H9 (cell line): Measurements from ENCODE around the gene TMUB2. TPM values are rescaled to one million over a fixed set of nuclear protein-coding genes. Genes with fewer than 3 reads are reported as not detected.

Experiments used
- DNase-seq: peaks from one replicate; pipeline ENCODE4 v3.0.0-alpha.2; 2017
- H2AFZ ChIP-seq: one replicate; pipeline ENCODE4 v1.6.1; 2013; ENCODE audit warnings: mild to moderate bottlenecking, low read length, control low read depth, moderate library complexity
- H2AK5ac ChIP-seq: 2 replicates; pipeline ENCODE4 v1.6.1; 2013; ENCODE audit warnings: low read length, control low read depth, mixed read lengths; ENCODE audit not compliant: insufficient read length
- H2BK120ac ChIP-seq: one replicate; pipeline ENCODE4 v1.6.1; 2013; ENCODE audit warnings: low read depth, mild to moderate bottlenecking, low read length, control low read depth, inconsistent platforms; ENCODE audit not compliant: poor library complexity, severe bottlenecking
- H2BK12ac ChIP-seq: 2 replicates; pipeline ENCODE4 v1.6.1; 2013; ENCODE audit warnings: low read length, control low read depth, mixed read lengths, low read depth; ENCODE audit not compliant: insufficient read length
- H2BK15ac ChIP-seq: 2 replicates; pipeline ENCODE4 v1.6.1; 2013; ENCODE audit warnings: low read depth, low read length, control low read depth
- H2BK20ac ChIP-seq: one replicate; pipeline ENCODE4 v1.6.1; 2013; ENCODE audit warnings: low read depth, mild to moderate bottlenecking, low read length, control low read depth, inconsistent platforms; ENCODE audit not compliant: poor library complexity, severe bottlenecking
- H2BK5ac ChIP-seq: 2 replicates; pipeline ENCODE4 v1.6.1; 2013; ENCODE audit warnings: low read length, control low read depth, mixed read lengths; ENCODE audit not compliant: insufficient read length
- H3K14ac ChIP-seq: 2 replicates; pipeline ENCODE4 v1.6.1; 2013; ENCODE audit warnings: low read length, control low read depth; ENCODE audit not compliant: insufficient read depth
- H3K18ac ChIP-seq: 2 replicates; pipeline ENCODE4 v1.6.1; 2013; ENCODE audit warnings: low read depth, mild to moderate bottlenecking, mixed read lengths, low read length, control low read depth; ENCODE audit not compliant: insufficient read length
- H3K23ac ChIP-seq: 2 replicates; pipeline ENCODE4 v1.6.1; 2013; ENCODE audit warnings: low read length, control low read depth, mixed read lengths, low read depth; ENCODE audit not compliant: insufficient read length
- H3K23me2 ChIP-seq: 2 replicates; pipeline ENCODE4 v1.6.1; 2013; ENCODE audit warnings: low read depth, mild to moderate bottlenecking, mixed read lengths, low read length, control low read depth; ENCODE audit not compliant: insufficient read length, poor library complexity, severe bottlenecking
- H3K27ac ChIP-seq: 2 replicates; pipeline ENCODE4 v1.5.1; 2013; ENCODE audit warnings: low read length, control low read depth, mixed read lengths, low read depth; ENCODE audit not compliant: insufficient read length
- H3K27me3 ChIP-seq: 2 replicates; pipeline ENCODE4 v1.6.1; 2013; ENCODE audit warnings: low read length, control low read depth, inconsistent platforms; ENCODE audit not compliant: insufficient read depth
- H3K4ac ChIP-seq: 2 replicates; pipeline ENCODE4 v1.6.1; 2013; ENCODE audit warnings: low read depth, mild to moderate bottlenecking, control low read depth, inconsistent platforms, low read length, moderate library complexity
- H3K4me1 ChIP-seq: 2 replicates; pipeline ENCODE4 v1.6.1; 2013; ENCODE audit warnings: low read length, control low read depth, inconsistent platforms; ENCODE audit not compliant: insufficient read depth
- H3K4me2 ChIP-seq: 2 replicates; pipeline ENCODE4 v1.6.1; 2013; ENCODE audit warnings: low read length, control low read depth, mixed read lengths; ENCODE audit not compliant: insufficient read length, insufficient read depth
- H3K56ac ChIP-seq: 2 replicates; pipeline ENCODE4 v1.6.1; 2013; ENCODE audit warnings: low read depth, mild to moderate bottlenecking, mixed read lengths, low read length, control low read depth; ENCODE audit not compliant: insufficient read length
- H3K79me1 ChIP-seq: 2 replicates; pipeline ENCODE4 v1.6.1; 2013; ENCODE audit warnings: low read depth, mild to moderate bottlenecking, moderate library complexity, low read length, control low read depth, inconsistent platforms; ENCODE audit not compliant: insufficient read depth, poor library complexity, severe bottlenecking
- H3K79me2 ChIP-seq: 2 replicates; pipeline ENCODE4 v1.6.1; 2013; ENCODE audit warnings: low read length, control low read depth, inconsistent platforms; ENCODE audit not compliant: insufficient read depth
- H3K9ac ChIP-seq: 2 replicates; pipeline ENCODE4 v1.6.1; 2013; ENCODE audit warnings: low read length, control low read depth, mixed read lengths; ENCODE audit not compliant: insufficient read length; ENCODE audit errors: extremely low read depth
- H3K9me3 ChIP-seq: one replicate; pipeline ENCODE4 v1.6.1; 2013; ENCODE audit warnings: low read depth, low read length, inconsistent platforms; ENCODE audit not compliant: control insufficient read depth
- H3T11ph ChIP-seq: one replicate; pipeline ENCODE4 v1.6.1; 2013; ENCODE audit warnings: mild to moderate bottlenecking, low read length, control low read depth, inconsistent platforms
- H4K20me1 ChIP-seq: one replicate; pipeline ENCODE4 v1.6.1; 2013; ENCODE audit not compliant: control insufficient read depth, insufficient read length, insufficient read depth
- H4K5ac ChIP-seq: 2 replicates; pipeline ENCODE4 v1.6.1; 2013; ENCODE audit warnings: low read depth, mild to moderate bottlenecking, mixed read lengths, low read length, control low read depth; ENCODE audit not compliant: insufficient read length
- H4K8ac ChIP-seq: replicated peaks from 2 replicates; pipeline ENCODE4 v1.6.1; 2013; ENCODE audit warnings: low read length, control low read depth, mixed read lengths, low read depth; ENCODE audit not compliant: insufficient read length
- H4K91ac ChIP-seq: 2 replicates; pipeline ENCODE4 v1.6.1; 2013; ENCODE audit warnings: low read depth, mild to moderate bottlenecking, moderate library complexity, mixed read lengths, low read length, control low read depth; ENCODE audit not compliant: insufficient read length
- H3K27ac Mint-ChIP-seq, 3 experiments: 2 replicates in 2 of 3; 3 replicates in 1 of 3; pipeline ENCODE4 v1.8.0; 2020 to 2021; ENCODE audit warnings: mixed read lengths in 3 of 3, mild to moderate bottlenecking in 1 of 3, moderate library complexity in 1 of 3
- H3K27me3 Mint-ChIP-seq: 2 replicates; pipeline ENCODE4 v1.8.0; 2021; ENCODE audit warnings: low read depth, mild to moderate bottlenecking, moderate library complexity, mixed read lengths
- H3K36me3 Mint-ChIP-seq, 3 experiments: 2 replicates in 2 of 3; 3 replicates in 1 of 3; pipeline ENCODE4 v1.8.0; 2020 to 2021; ENCODE audit warnings: low read depth in 3 of 3, mixed read lengths in 3 of 3; ENCODE audit not compliant: insufficient read depth in 1 of 3
- H3K4me1 Mint-ChIP-seq, 2 experiments: 2 replicates each; pipeline ENCODE4 v1.8.0; 2020; ENCODE audit warnings: mixed read lengths in 2 of 2
- H3K4me3 Mint-ChIP-seq, 2 experiments: 2 replicates in 1 of 2; 3 replicates in 1 of 2; pipeline ENCODE4 v1.8.0; 2020 to 2021; ENCODE audit warnings: mild to moderate bottlenecking in 2 of 2, mixed read lengths in 2 of 2, moderate library complexity in 1 of 2
- H3K9me3 Mint-ChIP-seq, 2 experiments: 2 replicates in 1 of 2; 3 replicates in 1 of 2; pipeline ENCODE4 v1.8.0; 2020; ENCODE audit warnings: mild to moderate bottlenecking in 2 of 2, mixed read lengths in 2 of 2, moderate library complexity in 1 of 2
- CTCF ChIP-seq: fragments of 200-600 bp; sonication (generic); conservative IDR thresholded peaks from 3 replicates; pipeline ENCODE4 v1.8.0; 2021; ENCODE audit warnings: antibody characterized with exemption, mild to moderate bottlenecking
- WGBS: extraction: QIAGEN DNeasy Blood & Tissue Kit; methylation state at CpG from one replicate; pipeline ENCODE4 v1.1.7; 2013; ENCODE audit warnings: missing lambda C conversion rate, low lambda C conversion rate, mixed read lengths; ENCODE audit not compliant: insufficient read length; ENCODE audit errors: extremely low coverage; 5-methylcytosine and 5-hydroxymethylcytosine counted together
- total RNA-seq: library from RNA; stranded (reverse); gene quantifications from 2 replicates; pipeline ENCODE4 v1.2.1, GENCODE V29; 2021

Gene TMUB2
- total RNA-seq, 1 experiment from 2014 or later: 22.9 TPM

GRCh38 chr17:44216173-44216572, 29.4 kb downstream of the TMUB2 start:
- H4K8ac ChIP-seq: no peak overlapping the region
- no peak overlapping the region for H2BK12ac ChIP-seq
- no peak overlapping the region for H2BK20ac ChIP-seq
- TF ChIP-seq CTCF: no peak
- H4K20me1 ChIP-seq: no peaks in the 10 kb centered on the region
- H2BK15ac ChIP-seq: no peak overlapping the region
- peaks cover 13% of the 10 kb centered on the region for H3K23me2 ChIP-seq
- Mint-ChIP-seq H3K4me3 (0 out of 5 replicates have a peak overlapping the region, but pooled peaks of 1 of the 2 experiments have one; percentile 44), H3K36me3 (peaks cover 23 to 65% (median 61%) of the 10 kb centered on the region in 3 experiments; a peak in 6 of 7 replicates), H3K9me3 (no peaks in the 10 kb centered on the region; a peak in 1 of 5 replicates), H3K4me1 (peaks cover 9 to 22% of the 10 kb centered on the region in 2 experiments), H3K27me3 (no peaks in the 10 kb centered on the region), H3K27ac (no peak overlapping the region)
- H3K14ac ChIP-seq: no peak overlapping the region
- H3K4me1 ChIP-seq: 0 out of 2 replicates have a peak, but pooled peaks cover 4% of the 10 kb centered on the region
- no peak overlapping the region for H2BK120ac ChIP-seq
- H4K5ac ChIP-seq: no peak overlapping the region
- H3K4me2 ChIP-seq: no peak overlapping the region
- no peaks in the 10 kb centered on the region for H3K27me3 ChIP-seq
- H3K56ac ChIP-seq: no peak overlapping the region
- no peaks in the 10 kb centered on the region for H3K9me3 ChIP-seq
- H3K18ac ChIP-seq: no peak overlapping the region
- no peak overlapping the region for H2AFZ ChIP-seq
- no peak overlapping the region for H3K9ac ChIP-seq
- no peak overlapping the region for H3K23ac ChIP-seq
- peaks cover 6% of the 10 kb centered on the region; the same call in 1 of the 2 replicates for H3K79me2 ChIP-seq
- peaks cover 6% of the 10 kb centered on the region for H3K79me1 ChIP-seq
- WGBS: no CpG with 5 or more reads among the region's 5 CpGs
- H2BK5ac ChIP-seq: no peak overlapping the region
- DNase-seq: no peak
- H3K27ac ChIP-seq: no peak overlapping the region
- H3T11ph ChIP-seq: no peak overlapping the region
- H2AK5ac ChIP-seq: no peak overlapping the region
- H4K91ac ChIP-seq: no peak overlapping the region
- no peak overlapping the region for H3K4ac ChIP-seq
